Transverse colon (tissue), 3 donors: ENCODE results near the gene GABRB3.

Experiments used
- POLR2A ChIP-seq: fragments of 450-650 bp; IDR thresholded peaks from one replicate; pipeline ENCODE4 v1.6.1; 2016; ENCODE audit warnings: antibody characterized with exemption, mild to moderate bottlenecking, moderate library complexity
- TF ChIP-seq, protein P1 (sequence below), 5 experiments: fragments of 200-600 bp in 3 of 5; fragments of 450-650 bp in 2 of 5; sonication (generic) in 3 of 5; IDR thresholded peaks; 1 replicate in 2 of 5; 2 replicates in 3 of 5; pipeline ENCODE4 v1.5.1; 2016 to 2017; ENCODE audit warnings: antibody characterized with exemption in 5 of 5, inconsistent platforms in 3 of 5, mild to moderate bottlenecking in 2 of 5, moderate library complexity in 1 of 5

DNA sequence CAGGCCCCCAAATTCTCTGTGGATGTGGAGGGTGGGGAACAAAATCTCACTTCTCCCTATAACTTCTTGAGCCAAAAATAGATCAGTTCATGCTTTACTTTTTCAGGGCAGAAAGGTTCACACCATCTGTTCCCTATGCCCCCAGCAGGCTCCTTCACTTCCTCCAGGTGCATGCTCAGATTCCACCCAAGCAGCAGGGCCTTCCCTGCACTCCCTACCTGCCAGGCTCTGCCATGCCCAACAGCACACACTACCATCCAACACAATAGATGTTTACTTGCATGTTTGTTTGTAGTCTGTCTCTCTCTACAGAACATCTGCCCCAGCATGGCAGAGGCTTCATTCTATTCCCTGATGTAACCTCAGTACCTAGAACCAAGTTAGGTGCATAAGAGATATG lies 43.3 kb downstream of the GABRB3 start:
- TF ChIP-seq, protein P1, sequence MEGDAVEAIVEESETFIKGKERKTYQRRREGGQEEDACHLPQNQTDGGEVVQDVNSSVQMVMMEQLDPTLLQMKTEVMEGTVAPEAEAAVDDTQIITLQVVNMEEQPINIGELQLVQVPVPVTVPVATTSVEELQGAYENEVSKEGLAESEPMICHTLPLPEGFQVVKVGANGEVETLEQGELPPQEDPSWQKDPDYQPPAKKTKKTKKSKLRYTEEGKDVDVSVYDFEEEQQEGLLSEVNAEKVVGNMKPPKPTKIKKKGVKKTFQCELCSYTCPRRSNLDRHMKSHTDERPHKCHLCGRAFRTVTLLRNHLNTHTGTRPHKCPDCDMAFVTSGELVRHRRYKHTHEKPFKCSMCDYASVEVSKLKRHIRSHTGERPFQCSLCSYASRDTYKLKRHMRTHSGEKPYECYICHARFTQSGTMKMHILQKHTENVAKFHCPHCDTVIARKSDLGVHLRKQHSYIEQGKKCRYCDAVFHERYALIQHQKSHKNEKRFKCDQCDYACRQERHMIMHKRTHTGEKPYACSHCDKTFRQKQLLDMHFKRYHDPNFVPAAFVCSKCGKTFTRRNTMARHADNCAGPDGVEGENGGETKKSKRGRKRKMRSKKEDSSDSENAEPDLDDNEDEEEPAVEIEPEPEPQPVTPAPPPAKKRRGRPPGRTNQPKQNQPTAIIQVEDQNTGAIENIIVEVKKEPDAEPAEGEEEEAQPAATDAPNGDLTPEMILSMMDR (IDR thresholded peaks at IDR 0.05), result no peak
- no peak for TF ChIP-seq POLR2A
